GM19239 (cell line): ENCODE data around the gene RPL22.
A peak's percentile ranks its signal among the peaks of the same experiment; 100 is the strongest.

Source experiments
- DNase-seq: peaks from one replicate; pipeline ENCODE4 v3.0.0; 2011; ENCODE audit warnings: low spot score; ENCODE audit not compliant: insufficient read length
- FAIRE-seq: peaks from 2 replicates; lab custom pipeline; 2011; peaks lifted over from hg19 to GRCh38; lab: Jason Lieb, UNC

Gene RPL22

GRCh38 chr1:6199298-6200187 is at the start of gene RPL22:
Gene RPL22 (minus strand): TSS chr1:6199595. CDS start chr1:6199573, 22 bp downstream.
- peak; percentile 85 for DNase-seq
- peak; percentile 96 for FAIRE-seq

GRCh38 chr1:6248161-6248776 is 48.9 kb upstream of the RPL22 start:
- DNase-seq (no peak), FAIRE-seq (no peak)

- no peak for FAIRE-seq
- DNase-seq = no peak
Observed at GRCh38 chr1:6247651-6248050, 48.3 kb upstream of the RPL22 start.

GRCh38 chr1:6246497-6247467 is 47.4 kb upstream of the RPL22 start:
- DNase-seq = peak; percentile 98
- peak; percentile 68 for FAIRE-seq

- no peak for FAIRE-seq
- no peak for DNase-seq
Observed at GRCh38 chr1:6245869-6246496, 46.6 kb upstream of the RPL22 start.

GRCh38 chr1:6245086-6245868 is 45.9 kb upstream of the RPL22 start:
- no peak for FAIRE-seq
- DNase-seq = peak; percentile 97

GRCh38 chr1:6244401-6245049 is 45.1 kb upstream of the RPL22 start:
- DNase-seq (no peak), FAIRE-seq (no peak)

- DNase-seq (no peak), FAIRE-seq (no peak)
Observed at GRCh38 chr1:6243993-6244392, 44.6 kb upstream of the RPL22 start, which contains the start of gene HES3. Gene HES3 (plus strand): TSS chr1:6244179. CDS start chr1:6244366, 187 bp downstream.

- FAIRE-seq (no peak), DNase-seq (no peak)
Observed at GRCh38 chr1:6243053-6243834, 43.8 kb upstream of the RPL22 start.

- DNase-seq (no peak), FAIRE-seq (no peak)
Observed at GRCh38 chr1:6241887-6242740, 42.7 kb upstream of the RPL22 start.

GRCh38 chr1:6241107-6241886 is 41.9 kb upstream of the RPL22 start:
- DNase-seq (no peak), FAIRE-seq (no peak)

GRCh38 chr1:6239950-6240768 is 40.8 kb upstream of the RPL22 start:
- DNase-seq = no peak
- FAIRE-seq = no peak

GRCh38 chr1:6239213-6239752 is 39.9 kb upstream of the RPL22 start:
- FAIRE-seq (no peak), DNase-seq (no peak)

- FAIRE-seq = no peak
Observed at GRCh38 chr1:6237093-6237492, 37.7 kb upstream of the RPL22 start.

GRCh38 chr1:6235296-6235677 is 35.9 kb upstream of the RPL22 start:
- DNase-seq = no peak
- no peak for FAIRE-seq

More at GRCh38 chr1:6237093-6237492, 37.7 kb upstream of the RPL22 start:
- DNase-seq = no peak
